ENCODE results near the gene ADH7. TPM values are rescaled to one million over a fixed set of nuclear protein-coding genes. Genes with fewer than 3 reads are reported as not detected.

The ADH7 gene
- not detected in 2 replicates for total RNA-seq (2016; rRNA removed; fragmentation: Illumina TruSeq; extraction: Trizol)
- not detected in 2 replicates for total RNA-seq (2016; cell fraction: cytosol; rRNA removed; fragmentation: Illumina TruSeq; extraction: Trizol; ENCODE audit: low read depth)
- not detected in 2 replicates for total RNA-seq (2016; cell fraction: insoluble cytoplasmic fraction; rRNA removed; fragmentation: Illumina TruSeq; extraction: Trizol)
- not detected in 2 replicates for total RNA-seq (2016; cell fraction: membrane; rRNA removed; fragmentation: Illumina TruSeq; extraction: Trizol)
- not detected in 2 replicates for total RNA-seq (2016; cell fraction: nucleus; rRNA removed; fragmentation: Illumina TruSeq; extraction: Trizol)
- polyA plus RNA-seq (2011; rRNA removed), result not detected in 2 replicates
- not detected in 2 replicates for polyA plus RNA-seq (2011; cell fraction: cytosol; rRNA removed)
- not detected in 2 replicates for polyA plus RNA-seq (2011; cell fraction: nucleus; rRNA removed)
- polyA plus RNA-seq (2012), result not detected in 2 replicates
- not detected in 2 replicates for polyA plus RNA-seq (2016; cell fraction: cytosol; fragmentation: Illumina TruSeq; extraction: Trizol; ENCODE audit: low read depth)
- polyA plus RNA-seq (2016; cell fraction: insoluble cytoplasmic fraction; fragmentation: Illumina TruSeq; extraction: Trizol; ENCODE audit: low read depth), result not detected in 2 replicates
- not detected in 2 replicates for polyA plus RNA-seq (2016; cell fraction: membrane; fragmentation: Illumina TruSeq; extraction: Trizol; ENCODE audit: low read depth)
- not detected in 2 replicates for polyA plus RNA-seq (2016; cell fraction: nucleus; fragmentation: Illumina TruSeq; extraction: Trizol; ENCODE audit: insufficient read depth, low read depth)
- not detected in 2 replicates for polyA minus RNA-seq (2011; rRNA and poly(A)+ RNA removed; ENCODE audit: low replicate concordance)
- not detected in 2 replicates for polyA minus RNA-seq (2011; cell fraction: cytosol; rRNA and poly(A)+ RNA removed)
- not detected in 2 replicates for polyA minus RNA-seq (2011; cell fraction: nucleus; rRNA and poly(A)+ RNA removed)
- not detected for Bru-seq, nascent RNA
- BruChase-seq, experiment 1, labeled RNA remaining after a 6-hour chase, result not detected
- BruChase-seq, experiment 2, labeled RNA remaining after a 2-hour chase, result not detected
- long read RNA-seq, experiment 1, result 0 reads
- long read RNA-seq, experiment 2, result 0 reads

GRCh38 chr4:99435154-99435553 is at the start of gene ADH7:
TSS of gene ADH7 (minus strand) at chr4:99435342. CDS start at chr4:99435233, 109 bp downstream.
- H4K20me1 ChIP-seq (ENCODE audit: insufficient read depth, low read length), result no peaks in the 10 kb centered on the region
- no peaks in the 10 kb centered on the region for H3K27me3 ChIP-seq (ENCODE audit: control insufficient read depth in 1 of 2, insufficient read depth in 2 of 2, low read length in 2 of 2)
- FAIRE-seq, result no peak
- H3K9me3 ChIP-seq (ENCODE audit: low read length), result no peaks in the 10 kb centered on the region
- WGBS (ENCODE audit: low lambda C conversion rate), result 47% methylated on average over 1 of the region's 1 CpG
- POLR2A ChIA-PET, result no interaction called here
- CTCF ChIA-PET (ENCODE audit: low intra/inter-chr PET ratio, low total read pairs), result no interaction called here
- no peak within 1 kb of the TSS for H2AFZ ChIP-seq (ENCODE audit: low read length)
- H3K27ac ChIP-seq (ENCODE audit: extremely low read length, insufficient read depth, low read length), result no peak within 1 kb of the TSS
- peaks cover 13% of the 10 kb centered on the region for H3K4me1 ChIP-seq (ENCODE audit: insufficient read depth, low read length)
- H3K4me2 ChIP-seq (ENCODE audit: low read depth, low read length), result no peak within 1 kb of the TSS
- H3K36me3 ChIP-seq (replicated peaks in 1 of 2; ENCODE audit: control insufficient read depth in 1 of 2, insufficient read depth in 2 of 2, low read length in 2 of 2), result no peaks in the 10 kb centered on the region
- no peak within 1 kb of the TSS for H3K4me3 ChIP-seq (replicated peaks in 1 of 3; ENCODE audit: insufficient read depth in 1 of 3, low read depth in 2 of 3, low read length in 3 of 3)
- no peaks in the 10 kb centered on the region for H3K79me2 ChIP-seq (ENCODE audit: insufficient read depth, low read length)
- BruUV-seq (replicated peaks), result no TSS peak
- ATAC-seq, result no peak
- intact Hi-C loops (cut with micrococcal nuclease; ENCODE audit: unreplicated experiment), result no loop called here
- no peak for DNase-seq (ENCODE audit: low spot score)
- H3K9ac ChIP-seq (ENCODE audit: insufficient read depth, low read depth, low read length), result no peak within 1 kb of the TSS
- in situ Hi-C loops (cut with HindIII; ENCODE audit: extremely low pct_ligation_motif_present, low pct_unique_long_range_greater_than_20kb), result no loop called here
- TF ChIP-seq REXO4 (CRISPR knock-in tag; IDR thresholded peaks at IDR 0.05; ENCODE audit: borderline replicate concordance) (no peak), ZFP1 (CRISPR knock-in tag; IDR thresholded peaks at IDR 0.05) (no peak), CENPBD1 (CRISPR knock-in tag; IDR thresholded peaks at IDR 0.05; ENCODE audit: borderline replicate concordance, low read depth) (no peak), ZNF580 (CRISPR knock-in tag; IDR thresholded peaks at IDR 0.05; ENCODE audit: borderline replicate concordance, low read depth) (no peak), AFF4 (CRISPR knock-in tag; IDR thresholded peaks at IDR 0.05) (no peak), ZNF432 (CRISPR knock-in tag; IDR thresholded peaks at IDR 0.05; ENCODE audit: borderline replicate concordance) (no peak), ZKSCAN8 (CRISPR knock-in tag; IDR thresholded peaks at IDR 0.05; ENCODE audit: borderline replicate concordance) (no peak), ZNF761 (CRISPR knock-in tag; conservative IDR thresholded peaks at IDR 0.05) (no peak), CAMTA2 (CRISPR knock-in tag; IDR thresholded peaks at IDR 0.05; ENCODE audit: borderline replicate concordance) (no peak), ZNF737 (CRISPR knock-in tag; IDR thresholded peaks at IDR 0.05; ENCODE audit: borderline replicate concordance) (no peak), ISL2 (CRISPR knock-in tag; IDR thresholded peaks at IDR 0.05) (no peak), UBTF (CRISPR knock-in tag; IDR thresholded peaks at IDR 0.05) (no peak), KDM6A (CRISPR knock-in tag; IDR thresholded peaks at IDR 0.05; ENCODE audit: low read depth) (no peak)

Measured in HepG2 (cell line).